DND-41 (cell line): ENCODE measurements around the gene CCNY.

Source experiments
- EZH2 ChIP-seq: IDR thresholded peaks from 3 replicates; pipeline ENCODE4 v1.6.1; 2012; ENCODE audit warnings: borderline replicate concordance, low read depth, mild to moderate bottlenecking, moderate library complexity, low read length, inconsistent platforms; ENCODE audit not compliant: severe bottlenecking
- TF ChIP-seq, protein P1 (sequence below): IDR thresholded peaks from 2 replicates; pipeline ENCODE4 v1.5.1; 2012; ENCODE audit warnings: borderline replicate concordance, low read length, moderate library complexity, mild to moderate bottlenecking; ENCODE audit not compliant: poor library complexity, severe bottlenecking; ENCODE audit errors: extremely low read depth

DNA sequence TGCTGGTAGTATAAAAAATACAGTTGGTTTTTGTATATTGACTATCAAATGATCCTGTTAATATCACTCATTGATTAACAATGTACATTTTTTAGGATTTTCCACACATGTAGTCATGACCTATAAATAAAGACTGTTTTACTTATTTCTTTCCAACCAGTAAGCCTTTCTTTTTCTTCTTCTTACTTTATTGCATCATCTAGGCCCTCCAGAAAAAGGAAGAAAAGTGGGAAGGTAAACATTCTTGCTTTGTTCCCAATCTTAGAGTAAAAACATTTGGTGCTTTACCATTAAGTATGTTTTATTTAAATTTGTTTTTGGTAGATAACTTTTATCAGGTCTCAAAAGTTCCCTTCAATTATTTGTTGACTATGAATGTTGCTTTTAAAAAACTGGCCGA is 47.1 kb upstream of the CCNY start:
- TF ChIP-seq, protein P1, sequence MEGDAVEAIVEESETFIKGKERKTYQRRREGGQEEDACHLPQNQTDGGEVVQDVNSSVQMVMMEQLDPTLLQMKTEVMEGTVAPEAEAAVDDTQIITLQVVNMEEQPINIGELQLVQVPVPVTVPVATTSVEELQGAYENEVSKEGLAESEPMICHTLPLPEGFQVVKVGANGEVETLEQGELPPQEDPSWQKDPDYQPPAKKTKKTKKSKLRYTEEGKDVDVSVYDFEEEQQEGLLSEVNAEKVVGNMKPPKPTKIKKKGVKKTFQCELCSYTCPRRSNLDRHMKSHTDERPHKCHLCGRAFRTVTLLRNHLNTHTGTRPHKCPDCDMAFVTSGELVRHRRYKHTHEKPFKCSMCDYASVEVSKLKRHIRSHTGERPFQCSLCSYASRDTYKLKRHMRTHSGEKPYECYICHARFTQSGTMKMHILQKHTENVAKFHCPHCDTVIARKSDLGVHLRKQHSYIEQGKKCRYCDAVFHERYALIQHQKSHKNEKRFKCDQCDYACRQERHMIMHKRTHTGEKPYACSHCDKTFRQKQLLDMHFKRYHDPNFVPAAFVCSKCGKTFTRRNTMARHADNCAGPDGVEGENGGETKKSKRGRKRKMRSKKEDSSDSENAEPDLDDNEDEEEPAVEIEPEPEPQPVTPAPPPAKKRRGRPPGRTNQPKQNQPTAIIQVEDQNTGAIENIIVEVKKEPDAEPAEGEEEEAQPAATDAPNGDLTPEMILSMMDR, result no peak
- no peak for TF ChIP-seq EZH2
